Keratinocyte (primary cell): ENCODE results near the gene UCHL1. TPM values are rescaled to one million over a fixed set of nuclear protein-coding genes. Genes with fewer than 3 reads are reported as not detected.

Experiments used
- DNase-seq: peaks from one replicate; pipeline ENCODE4 v3.0.0-alpha.2; 2011; ENCODE audit warnings: low read depth, missing footprints, low spot score
- FAIRE-seq: peaks from 2 replicates; lab custom pipeline; 2011; peaks lifted over from hg19 to GRCh38; lab: Jason Lieb, UNC
- H2AFZ ChIP-seq: 2 replicates; pipeline ENCODE4 v1.6.0; 2012; ENCODE audit warnings: low read length, control low read depth, inconsistent platforms; ENCODE audit not compliant: control insufficient read depth
- H3K27ac ChIP-seq: 2 replicates; pipeline ENCODE4 v1.5.1; 2011; ENCODE audit warnings: low read length; ENCODE audit not compliant: control insufficient read depth, insufficient read depth
- H3K27me3 ChIP-seq: 3 replicates; pipeline ENCODE4 v1.6.0; 2011; ENCODE audit warnings: low read length; ENCODE audit not compliant: control insufficient read depth, insufficient read depth; ENCODE audit errors: extremely low read depth
- H3K36me3 ChIP-seq, 2 experiments: 2 replicates in 1 of 2; 3 replicates in 1 of 2; pipeline ENCODE4 v1.5.1; 2011; ENCODE audit warnings: low read length in 2 of 2, mild to moderate bottlenecking in 1 of 2; ENCODE audit not compliant: control insufficient read depth in 2 of 2, insufficient read depth in 2 of 2; ENCODE audit errors: extremely low read depth in 1 of 2
- H3K4me1 ChIP-seq: 3 replicates; pipeline ENCODE4 v1.5.1; 2011; ENCODE audit warnings: low read length; ENCODE audit not compliant: control insufficient read depth, insufficient read depth; ENCODE audit errors: extremely low read depth
- H3K4me2 ChIP-seq: 3 replicates; pipeline ENCODE4 v1.6.0; 2011; ENCODE audit warnings: low read depth, low read length; ENCODE audit not compliant: control insufficient read depth, insufficient read depth; ENCODE audit errors: extremely low read depth
- H3K4me3 ChIP-seq, 3 experiments: fragments of 200-600 bp in 1 of 3; sonication (generic) in 1 of 3; 2 replicates in 2 of 3; 3 replicates in 1 of 3; pipeline ENCODE4 v1.5.1; 2011 to 2016; ENCODE audit warnings: low read length in 3 of 3, mild to moderate bottlenecking in 3 of 3, control low read depth in 2 of 3, inconsistent platforms in 1 of 3, low read depth in 1 of 3, mixed read lengths in 1 of 3, mixed run types in 1 of 3, moderate library complexity in 1 of 3; ENCODE audit not compliant: control insufficient read depth in 2 of 3, insufficient read depth in 2 of 3; ENCODE audit errors: extremely low read depth in 1 of 3
- H3K79me2 ChIP-seq: 2 replicates; pipeline ENCODE4 v1.6.0; 2012; ENCODE audit warnings: low read length; ENCODE audit not compliant: control insufficient read depth, insufficient read depth
- H3K9ac ChIP-seq: 3 replicates; pipeline ENCODE4 v1.6.0; 2011; ENCODE audit warnings: low read length; ENCODE audit not compliant: control insufficient read depth, insufficient read depth; ENCODE audit errors: extremely low read depth
- H3K9me1 ChIP-seq: 3 replicates; pipeline ENCODE4 v1.6.0; 2011; ENCODE audit warnings: low read length; ENCODE audit not compliant: control insufficient read depth, insufficient read depth; ENCODE audit errors: extremely low read depth
- H3K9me3 ChIP-seq: 2 replicates; pipeline ENCODE4 v1.5.1; 2012; ENCODE audit warnings: low read depth, low read length; ENCODE audit not compliant: control insufficient read depth
- H4K20me1 ChIP-seq: 3 replicates; pipeline ENCODE4 v1.6.0; 2011; ENCODE audit warnings: low read length; ENCODE audit not compliant: control insufficient read depth, insufficient read depth; ENCODE audit errors: extremely low read depth
- CTCF ChIP-seq, 3 experiments: IDR thresholded peaks in 1 of 3; conservative IDR thresholded peaks in 1 of 3; optimal IDR thresholded peaks in 1 of 3; 2 replicates in 2 of 3; 3 replicates in 1 of 3; pipeline versions ENCODE3 to v1.5.1; 2011; ENCODE audit warnings: low read length in 3 of 3, mild to moderate bottlenecking in 3 of 3, moderate library complexity in 2 of 3, control low read depth in 1 of 3, inconsistent platforms in 1 of 3; ENCODE audit not compliant: insufficient read depth in 2 of 3; ENCODE audit errors: extremely low read depth in 1 of 3
- EZH2 ChIP-seq: IDR thresholded peaks from one replicate; pipeline ENCODE4 v1.6.1; 2012; ENCODE audit warnings: inconsistent platforms, mild to moderate bottlenecking, low read length, moderate library complexity
- dilution Hi-C: fragments of 300-500 bp; cut with MboI; formaldehyde crosslinking; loops from one replicate; pipeline ENCODE4 v1.7.0; 2020; ENCODE audit warnings: low sequenced_read_pairs; ENCODE audit not compliant: extremely low pct_ligation_motif_present
- polyA plus RNA-seq, 5 experiments: library from polyadenylated mRNA; depleted of rRNA in 3 of 5; stranded (reverse) in 3 of 5; stranded (forward) in 1 of 5; unstranded in 1 of 5; fragments of >200 nt; gene quantifications; 1 replicate in 1 of 5; 2 replicates in 3 of 5; 3 replicates in 1 of 5; pipeline versions ENCODE4 v1.2.1 to v1.2.3, GENCODE V29; 2011 to 2012; ENCODE audit warnings: missing spikeins in 2 of 5, low read depth in 1 of 5, low replicate concordance in 1 of 5

The UCHL1 gene
- polyA plus RNA-seq, 1 donor (not counting 4 experiments of a cell fraction or from before 2014, with no cell fraction given), result 3.0 TPM

DNA sequence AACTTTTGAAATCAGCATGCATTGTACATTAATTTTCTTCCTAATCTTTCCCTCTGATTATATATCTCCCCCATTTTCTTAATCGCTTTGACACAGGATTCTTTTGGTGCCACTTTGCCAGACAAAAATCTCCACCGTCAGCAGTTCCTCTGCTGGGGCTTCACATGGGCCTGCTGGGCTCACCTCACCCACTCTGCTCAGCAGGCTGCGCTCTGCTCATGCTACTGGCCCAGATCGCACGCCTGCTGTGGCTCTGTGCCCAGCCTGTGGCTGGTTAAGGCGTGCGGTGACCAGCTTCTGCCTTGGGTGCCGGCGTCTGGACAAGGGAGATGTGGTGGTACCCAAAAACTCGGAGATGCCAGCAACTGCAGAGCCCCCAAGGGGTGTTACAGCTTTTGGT is 31.1 kb downstream of the UCHL1 start:
- FAIRE-seq, result no peak
- TF ChIP-seq EZH2 (no peak), CTCF (optimal IDR thresholded peaks at IDR 0.05 in 1 of 3, IDR thresholded peaks at IDR 0.05 in 1 of 3, conservative IDR thresholded peaks at IDR 0.05 in 1 of 3; ENCODE audit: extremely low read depth in 1 of 3, insufficient read depth in 2 of 3, low read length in 3 of 3) (no peak)

GRCh38 chr4:41288254-41288653 is 31.5 kb downstream of the UCHL1 start:
- Histone ChIP-seq H4K20me1 (no peaks in the 10 kb centered on the region), H3K9me3 (no peaks in the 10 kb centered on the region), H3K36me3 (no peaks in the 10 kb centered on the region), H3K9ac (no peak overlapping the region), H3K4me1 (no peaks in the 10 kb centered on the region), H2AFZ (no peak overlapping the region), H3K27ac (no peak overlapping the region), H3K4me2 (no peak overlapping the region), H3K79me2 (no peaks in the 10 kb centered on the region), H3K4me3 (no peak overlapping the region), H3K9me1 (no peaks in the 10 kb centered on the region), H3K27me3 (no peaks in the 10 kb centered on the region)
- TF ChIP-seq CTCF (optimal IDR thresholded peaks at IDR 0.05 in 1 of 3, IDR thresholded peaks at IDR 0.05 in 1 of 3, conservative IDR thresholded peaks at IDR 0.05 in 1 of 3; ENCODE audit: extremely low read depth in 1 of 3, insufficient read depth in 2 of 3, low read length in 3 of 3), result no peak
- TF ChIP-seq EZH2, result no peak
- FAIRE-seq, result no peak
- DNase-seq, result no peak
- dilution Hi-C loops, result no loop called here

More for the DNA sequence above, 31.1 kb downstream of the UCHL1 start:
- no peak overlapping the region for H3K9ac ChIP-seq
- H3K4me3 ChIP-seq, result no peak overlapping the region
- no peaks in the 10 kb centered on the region for H3K9me3 ChIP-seq
- no peaks in the 10 kb centered on the region for H3K79me2 ChIP-seq
- no peaks in the 10 kb centered on the region for H4K20me1 ChIP-seq
- dilution Hi-C loops, result no loop called here
- H3K27me3 ChIP-seq, result no peaks in the 10 kb centered on the region
- no peaks in the 10 kb centered on the region for H3K36me3 ChIP-seq
- H3K4me1 ChIP-seq, result no peaks in the 10 kb centered on the region
- no peak overlapping the region for H2AFZ ChIP-seq
- DNase-seq, result no peak
- H3K9me1 ChIP-seq, result no peaks in the 10 kb centered on the region
- H3K27ac ChIP-seq, result no peak overlapping the region
- H3K4me2 ChIP-seq, result no peak overlapping the region
